ENCODE results near the gene FASN.

DNA sequence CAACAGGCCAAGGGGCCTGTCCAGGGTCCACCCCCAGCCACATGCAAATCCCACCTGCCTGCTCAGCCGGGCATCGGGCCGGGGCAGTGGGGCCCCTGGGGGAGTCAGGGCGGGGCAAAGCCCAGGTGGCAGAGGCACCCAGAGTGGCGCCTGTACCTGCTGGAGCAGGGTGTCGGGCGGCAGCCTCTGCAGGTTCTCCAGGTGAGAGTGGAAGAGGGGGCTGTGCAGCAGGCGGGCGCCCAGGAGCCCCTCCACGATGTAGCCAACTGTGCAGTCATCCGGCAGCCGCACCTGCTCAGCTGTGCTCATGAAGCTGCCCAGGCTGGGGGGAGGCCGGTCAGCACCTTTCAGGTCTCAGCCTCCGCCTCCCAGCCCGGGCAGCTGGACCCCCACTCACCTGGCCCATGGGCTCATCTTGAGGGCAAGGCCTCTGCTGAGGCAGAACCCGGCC, 48.5 kb downstream of the FASN start:
- TF ChIP-seq EZH2 (IDR thresholded peaks at IDR 0.05; ENCODE audit: insufficient read depth, poor library complexity, severe bottlenecking) = no peak
- TF ChIP-seq EZH2phosphoT487 (IDR thresholded peaks at IDR 0.05; ENCODE audit: insufficient read depth, low read depth) = no peak

Measured in GM23248 (cell line).